Raji (cell line): ENCODE results near the gene RAB30.

Experiments
- POLR2A ChIP-seq: IDR thresholded peaks from 2 replicates; pipeline ENCODE4 v1.6.1; 2011; ENCODE audit warnings: low read depth, low read length, control low read depth; ENCODE audit not compliant: insufficient read depth

The RAB30 gene

DNA sequence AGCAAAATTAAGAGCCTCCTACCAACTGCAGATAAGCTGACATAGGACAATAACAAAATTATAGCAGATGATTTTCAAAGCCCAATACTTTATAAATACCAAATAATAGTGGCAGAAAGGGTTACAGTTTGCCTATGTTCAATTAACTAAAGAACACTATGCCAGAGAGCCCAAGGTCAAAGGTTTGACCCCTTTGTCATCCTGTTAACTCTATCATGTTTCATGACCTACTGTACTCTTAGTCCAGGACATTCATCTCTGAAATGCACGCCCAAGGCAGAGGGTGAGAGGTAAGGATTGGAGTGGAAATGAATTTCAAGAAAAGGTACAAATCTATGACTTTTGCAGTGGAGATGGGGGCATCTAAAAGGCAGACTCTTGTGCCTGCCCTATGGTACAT is 99.6 kb downstream of the RAB30 start:
- no peak for TF ChIP-seq POLR2A

DNA sequence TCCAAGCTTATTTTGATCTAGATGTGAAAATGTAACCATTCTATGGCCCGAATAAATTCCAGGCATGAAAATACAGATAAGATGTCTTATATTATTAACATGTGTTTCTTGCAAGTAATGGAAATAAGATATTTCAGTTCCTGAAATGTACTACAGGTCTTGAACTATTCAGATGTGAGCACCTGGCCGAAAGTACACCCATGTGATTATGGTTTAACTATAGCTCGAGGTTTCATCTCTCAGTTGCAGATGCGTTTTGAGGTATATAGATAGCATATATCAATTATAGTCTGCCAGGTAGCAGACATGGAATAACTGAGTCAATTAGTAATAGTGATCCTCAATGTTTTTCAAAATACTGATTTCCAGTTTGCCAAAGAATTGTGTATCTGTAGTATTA is 101.9 kb downstream of the RAB30 start:
- TF ChIP-seq POLR2A = no peak

- TF ChIP-seq POLR2A = no peak
Measured at GRCh38 chr11:82967381-82967780, 104.3 kb downstream of the RAB30 start.

- TF ChIP-seq POLR2A = no peak
Measured at GRCh38 chr11:82960779-82961143, 110.9 kb downstream of the RAB30 start.

DNA sequence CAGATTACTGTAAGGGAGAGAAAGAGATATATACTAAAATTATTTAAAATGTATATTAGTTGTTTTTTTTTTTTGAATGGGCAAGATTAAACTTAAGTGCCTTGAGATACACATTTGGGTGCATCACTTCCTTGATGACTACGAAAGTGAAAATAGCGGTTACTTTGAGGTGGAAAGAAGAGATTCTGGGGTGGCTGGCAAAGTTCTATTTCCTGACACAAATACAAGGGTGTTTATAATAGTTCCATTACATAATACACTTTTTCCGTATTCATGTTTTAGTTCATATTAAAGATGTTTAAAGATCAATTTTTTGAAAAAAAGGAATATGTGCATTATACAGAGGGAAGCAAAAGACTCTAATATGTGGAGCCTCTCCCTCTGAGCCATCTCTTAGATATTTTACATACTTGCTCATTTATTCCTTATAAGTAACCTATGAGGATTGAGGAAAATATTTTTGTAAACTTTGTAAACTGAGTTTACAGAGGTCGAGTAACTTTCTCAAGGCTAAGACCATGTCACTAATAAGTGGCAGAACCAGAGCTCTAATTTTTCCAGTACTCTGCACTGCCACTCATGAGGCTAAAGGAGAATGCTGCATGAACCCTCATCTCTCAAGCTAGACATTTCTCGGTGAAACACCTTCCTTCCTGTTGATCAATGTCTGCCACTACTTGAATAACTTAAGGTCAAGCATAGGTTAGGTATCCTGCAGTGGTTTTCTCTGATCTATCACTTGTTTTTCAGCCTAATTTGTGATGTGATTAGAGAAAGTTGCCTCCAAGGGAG is 111.5 kb downstream of the RAB30 start:
- TF ChIP-seq POLR2A = no peak

- TF ChIP-seq POLR2A = peak; percentile 12; the same call in 1 of the 2 replicates
Measured at GRCh38 chr11:82955736-82956453, 115.8 kb downstream of the RAB30 start.

DNA sequence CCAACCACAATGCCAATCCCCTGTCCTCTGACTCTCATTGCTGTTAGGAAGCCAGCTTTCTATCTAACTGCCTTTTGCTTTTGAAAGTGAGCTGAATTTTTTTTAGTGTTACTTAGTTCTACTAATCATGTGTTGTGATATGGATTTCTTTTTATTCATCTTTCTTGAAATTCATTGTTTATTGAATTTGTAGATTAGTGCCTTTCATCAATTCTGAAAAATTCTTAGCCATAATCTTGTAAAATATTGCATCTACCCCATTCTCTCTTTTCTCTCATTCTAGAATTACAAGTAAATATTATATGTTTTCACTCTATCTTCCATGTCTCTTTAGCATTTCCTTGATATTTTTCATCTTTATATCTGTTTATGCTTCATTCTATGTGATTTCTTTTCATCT is 122.3 kb downstream of the RAB30 start:
- TF ChIP-seq POLR2A = no peak

DNA sequence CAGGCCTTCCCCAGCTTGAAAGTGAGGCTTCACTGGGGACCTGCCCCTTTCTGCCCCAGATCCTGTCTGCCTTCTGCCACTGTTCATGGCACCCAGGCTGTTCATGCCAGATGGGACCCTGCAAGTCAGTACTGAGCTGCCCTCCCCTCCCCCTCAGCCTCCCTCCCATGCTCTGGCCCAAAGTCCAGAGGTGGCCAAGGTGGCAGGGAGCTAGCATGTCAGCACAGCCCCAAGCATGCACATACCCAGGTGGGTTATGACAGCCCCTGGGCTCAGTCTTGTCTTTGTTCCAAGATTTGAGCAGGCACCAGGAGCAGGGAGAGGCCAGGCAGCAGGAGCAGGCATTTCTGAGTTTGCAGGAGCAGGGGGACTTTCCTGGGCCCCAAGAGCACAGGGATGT is 126.0 kb downstream of the RAB30 start:
- no peak for TF ChIP-seq POLR2A

DNA sequence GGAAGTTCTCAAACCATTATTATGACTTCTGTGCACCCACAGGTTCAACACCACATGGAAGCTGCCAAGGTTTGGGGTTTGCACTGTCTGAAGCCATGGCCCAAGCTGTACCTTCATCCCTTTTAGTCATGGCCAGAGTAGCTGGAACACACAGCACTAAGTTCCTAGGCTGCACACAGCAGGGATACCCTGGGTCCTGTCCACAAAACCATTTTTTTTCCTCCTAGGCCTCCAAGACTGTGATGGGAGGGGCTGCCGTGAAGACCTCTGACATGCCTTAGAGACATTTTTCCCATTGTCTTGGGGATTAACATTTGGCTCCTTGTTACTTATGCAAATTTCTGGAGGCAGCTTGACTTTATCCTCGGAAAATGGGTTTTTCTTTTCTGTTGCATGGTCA is 127.5 kb downstream of the RAB30 start:
- no peak for TF ChIP-seq POLR2A

- no peak for TF ChIP-seq POLR2A
Measured at GRCh38 chr11:82942376-82942775, 129.3 kb downstream of the RAB30 start.

DNA sequence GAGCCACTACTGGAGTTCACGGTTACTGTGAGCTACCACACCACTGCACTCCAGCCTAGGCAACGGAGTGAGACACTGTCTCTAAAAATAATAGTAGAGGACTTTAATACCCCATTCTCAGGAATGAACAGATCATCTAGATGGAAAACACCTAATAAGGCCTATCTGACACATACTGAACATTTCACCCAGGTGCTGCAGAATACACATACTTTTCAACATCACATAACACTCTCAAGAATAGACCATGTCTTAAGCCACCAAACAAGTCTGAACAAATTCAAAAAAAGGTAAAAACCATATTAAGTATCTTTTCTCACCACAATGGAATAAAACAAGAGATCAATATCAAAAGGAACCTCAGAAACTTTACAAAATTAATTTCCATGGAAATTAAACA is 132.2 kb downstream of the RAB30 start:
- no peak for TF ChIP-seq POLR2A

- no peak for TF ChIP-seq POLR2A
Measured at GRCh38 chr11:82937554-82937953, 134.1 kb downstream of the RAB30 start.

- no peak for TF ChIP-seq POLR2A
Measured at GRCh38 chr11:82936261-82936660, 135.4 kb downstream of the RAB30 start.

- no peak for TF ChIP-seq POLR2A
Measured at GRCh38 chr11:82932564-82932963, 139.1 kb downstream of the RAB30 start.

DNA sequence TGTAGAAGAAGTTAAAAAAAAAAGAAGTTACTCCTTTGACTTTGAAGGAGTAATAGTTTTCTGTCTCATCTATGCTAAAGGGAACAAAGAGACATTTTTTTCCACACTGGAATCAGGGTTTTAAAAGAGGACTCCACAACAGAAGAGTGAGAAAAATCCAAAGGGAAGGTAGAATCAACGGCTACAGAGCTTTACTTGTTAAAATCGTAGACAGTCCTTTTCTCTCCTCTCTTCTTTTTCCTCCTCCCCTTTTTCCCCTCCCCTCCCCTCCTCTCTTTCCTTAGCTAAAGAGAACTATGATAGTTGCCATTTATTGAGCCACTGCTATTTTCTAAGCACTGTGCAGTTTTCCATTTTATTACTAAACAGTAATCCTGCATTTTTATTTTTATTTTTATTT is 141.0 kb downstream of the RAB30 start:
- TF ChIP-seq POLR2A = no peak

DNA sequence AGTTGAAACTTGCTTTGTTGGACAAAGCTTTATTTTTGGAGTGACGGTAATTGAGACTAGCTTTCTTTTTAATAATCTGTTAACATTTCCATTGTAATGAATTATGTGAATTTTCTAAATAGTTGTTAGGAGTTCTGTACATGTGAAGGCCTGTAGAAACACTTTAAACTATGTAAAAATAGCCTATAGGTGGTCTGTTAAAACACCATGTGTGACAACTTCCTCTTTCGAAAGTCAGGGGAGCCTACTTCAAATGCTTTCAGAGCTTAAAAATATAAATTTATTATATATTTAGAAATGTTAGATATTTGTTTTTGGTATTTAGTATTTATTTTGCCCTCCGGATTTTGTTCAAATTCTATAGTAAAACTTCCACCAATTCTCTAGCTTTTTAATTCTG is 141.5 kb downstream of the RAB30 start:
- TF ChIP-seq POLR2A = no peak

DNA sequence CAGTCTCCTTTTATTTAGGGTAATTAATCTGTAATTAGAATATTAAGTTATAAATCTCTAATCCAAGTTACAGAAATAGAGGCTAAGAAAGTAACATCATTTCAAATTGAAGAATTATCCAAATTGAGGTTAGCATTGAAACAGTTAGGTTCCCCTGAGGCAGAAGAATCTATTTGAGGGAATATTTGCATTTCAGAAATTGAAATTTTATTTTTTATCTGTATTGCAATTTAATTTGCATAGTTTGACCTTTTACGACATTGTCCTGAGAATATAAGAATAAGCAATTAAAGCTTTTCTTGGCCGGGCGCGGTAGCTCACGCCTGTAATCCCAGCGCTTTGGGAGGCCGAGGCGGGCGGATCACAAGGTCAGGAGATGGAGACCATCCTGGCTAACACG is 142.6 kb downstream of the RAB30 start:
- TF ChIP-seq POLR2A = no peak

- TF ChIP-seq POLR2A = no peak
Measured at GRCh38 chr11:82927264-82927880, 144.3 kb downstream of the RAB30 start.
